ENCODE data around the gene RHOXF1.
"Not testable (repeated sequence)": the region's sequence is repeated elsewhere in the genome, so short reads cannot be mapped to it uniquely, and the experiment has no call there.

RHOXF1 gene

GRCh38 chrX:120144178-120144844, 28.6 kb upstream of the RHOXF1 start:
- Histone ChIP-seq H3K9me3 (no peaks in the 10 kb centered on the region), H3K4me1 (no peaks in the 10 kb centered on the region), H3K4me3 (ENCODE audit: low read depth, low read length) (no peak overlapping the region; the same call in 1 of the 2 replicates), H3K27me3 (no peaks in the 10 kb centered on the region), H3K36me3 (no peaks in the 10 kb centered on the region)
- peak; percentile 19 for DNase-seq
- no peak for TF ChIP-seq CTCF (IDR thresholded peaks at IDR 0.05; ENCODE audit: low read depth, low read length)

GRCh38 chrX:120140293-120140981, 24.7 kb upstream of the RHOXF1 start:
- Histone ChIP-seq H3K4me3 (ENCODE audit: low read depth, low read length) (no peak overlapping the region), H3K27me3 (no peaks in the 10 kb centered on the region), H3K36me3 (no peaks in the 10 kb centered on the region), H3K9me3 (no peaks in the 10 kb centered on the region), H3K4me1 (no peaks in the 10 kb centered on the region)
- DNase-seq, result no peak
- TF ChIP-seq CTCF (IDR thresholded peaks at IDR 0.05; ENCODE audit: low read depth, low read length), result no peak

- Histone ChIP-seq H3K4me1 (no peaks in the 10 kb centered on the region), H3K9me3 (no peaks in the 10 kb centered on the region), H3K27me3 (no peaks in the 10 kb centered on the region), H3K36me3 (no peaks in the 10 kb centered on the region), H3K4me3 (ENCODE audit: low read depth, low read length) (no peak overlapping the region)
- TF ChIP-seq CTCF (IDR thresholded peaks at IDR 0.05; ENCODE audit: low read depth, low read length), result peak; percentile 14; the same call in 1 of the 2 replicates
- DNase-seq, result no peak
Measured at GRCh38 chrX:120137439-120137838, 21.7 kb upstream of the RHOXF1 start.

GRCh38 chrX:120136840-120137239, 21.1 kb upstream of the RHOXF1 start:
- Histone ChIP-seq H3K9me3 (no peaks in the 10 kb centered on the region), H3K27me3 (no peaks in the 10 kb centered on the region), H3K36me3 (no peaks in the 10 kb centered on the region), H3K4me3 (ENCODE audit: low read depth, low read length) (no peak overlapping the region), H3K4me1 (no peaks in the 10 kb centered on the region)
- no peak for DNase-seq
- TF ChIP-seq CTCF (IDR thresholded peaks at IDR 0.05; ENCODE audit: low read depth, low read length), result no peak

GRCh38 chrX:120136128-120136527, 20.4 kb upstream of the RHOXF1 start:
- Histone ChIP-seq H3K9me3 (no peaks in the 10 kb centered on the region), H3K4me3 (ENCODE audit: low read depth, low read length) (no peak overlapping the region), H3K36me3 (no peaks in the 10 kb centered on the region), H3K27me3 (no peaks in the 10 kb centered on the region), H3K4me1 (no peaks in the 10 kb centered on the region)
- no peak for TF ChIP-seq CTCF (IDR thresholded peaks at IDR 0.05; ENCODE audit: low read depth, low read length)
- no peak for DNase-seq

- not testable (repeated sequence) for DNase-seq; H3K4me3 ChIP-seq (ENCODE audit: low read depth, low read length); H3K9me3 ChIP-seq; H3K36me3 ChIP-seq; H3K27me3 ChIP-seq; H3K4me1 ChIP-seq
Measured at GRCh38 chrX:120128306-120128846, 12.7 kb upstream of the RHOXF1 start.
